Measurements from ENCODE around the gene ROR1.

GRCh38 chr1:64062941-64063581 lies 289.2 kb downstream of the ROR1 start:
- TF ChIP-seq FOSL1 (IDR thresholded peaks at IDR 0.05; ENCODE audit: low read depth) (no peak), JUND (IDR thresholded peaks at IDR 0.05) (no peak), ZBTB33 (IDR thresholded peaks at IDR 0.05; ENCODE audit: extremely low read depth, insufficient replicate concordance, low read length) (no peak), CTCF (IDR thresholded peaks at IDR 0.05 in 2 of 3, conservative IDR thresholded peaks at IDR 0.05 in 1 of 3; ENCODE audit: borderline replicate concordance in 1 of 3, insufficient read depth in 1 of 3, low read depth in 2 of 3, low read length in 2 of 3) (no peak), ZFX (IDR thresholded peaks at IDR 0.05) (no peak), ATF3 (IDR thresholded peaks at IDR 0.05) (no peak), EZH2 (IDR thresholded peaks at IDR 0.05) (no peak), POLR2A (IDR thresholded peaks at IDR 0.05; ENCODE audit: borderline replicate concordance, extremely low read depth, insufficient read depth, insufficient read length) (no peak), POLR2AphosphoS5 (IDR thresholded peaks at IDR 0.05; ENCODE audit: low read depth, low read length) (no peak), TCF7L2 (IDR thresholded peaks at IDR 0.05; ENCODE audit: borderline replicate concordance, extremely low read depth, insufficient read depth, insufficient read length) (no peak), ZNF274 (IDR thresholded peaks at IDR 0.05; ENCODE audit: low read depth, low read length) (no peak), REST (IDR thresholded peaks at IDR 0.05; ENCODE audit: low read depth) (no peak), SIN3A (IDR thresholded peaks at IDR 0.05; ENCODE audit: low read depth) (no peak)

Data from HCT116 (cell line).